Endothelial cell of umbilical vein (primary cell): Measurements from ENCODE around the gene MIX23. TPM values are rescaled to one million over a fixed set of nuclear protein-coding genes. Genes with fewer than 3 reads are reported as not detected.

Experiments used
- BruUV-seq: library from RNA; stranded (reverse); fragments of 400-500 nt; replicated peaks from 2 replicates; lab custom pipeline; 2021; lab: Mats Ljungman, UMichigan
- CTCF ChIA-PET: fragments of 300-600, 350-600 bp; sonication (Branson Sonifier 250); formaldehyde crosslinking; loops from one replicate; lab custom pipeline; 2021; ENCODE audit warnings: antibody characterized with exemption, inconsistent platforms; lab: Charles Lee
- POLR2A ChIA-PET: fragments of 300-600, 350-600 bp; sonication (Branson Sonifier 250); formaldehyde crosslinking; loops from one replicate; lab custom pipeline; 2021; ENCODE audit warnings: antibody characterized with exemption, inconsistent platforms; lab: Charles Lee
- DNase-seq: peaks from one replicate; pipeline ENCODE4 v3.0.0-alpha.2; 2011; ENCODE audit warnings: low read depth, low spot score
- FAIRE-seq: peaks from 2 replicates; lab custom pipeline; 2011; peaks lifted over from hg19 to GRCh38; lab: Jason Lieb, UNC
- H2AFZ ChIP-seq: 2 replicates; pipeline ENCODE4 v1.6.0; 2012; ENCODE audit warnings: low read depth, low read length, control low read depth, inconsistent platforms
- H3K27ac ChIP-seq: 2 replicates; pipeline ENCODE4 v1.5.1; 2011; ENCODE audit warnings: low read depth, mild to moderate bottlenecking, control low read depth, low read length, moderate library complexity; ENCODE audit not compliant: insufficient read depth
- H3K27me3 ChIP-seq, 2 experiments: 2 replicates each; pipeline versions ENCODE4 v1.6.0 to v1.6.1; 2011; ENCODE audit warnings: low read length in 2 of 2, mixed read lengths in 1 of 2; ENCODE audit not compliant: control insufficient read depth in 2 of 2, insufficient read depth in 2 of 2
- H3K36me3 ChIP-seq, 2 experiments: 2 replicates in 1 of 2; 3 replicates in 1 of 2; pipeline ENCODE4 v1.5.1; 2011; ENCODE audit warnings: low read length in 2 of 2, mild to moderate bottlenecking in 1 of 2, moderate library complexity in 1 of 2; ENCODE audit not compliant: control insufficient read depth in 2 of 2, insufficient read depth in 2 of 2; ENCODE audit errors: extremely low read depth in 1 of 2
- H3K4me1 ChIP-seq: 3 replicates; pipeline ENCODE4 v1.5.1; 2011; ENCODE audit warnings: mild to moderate bottlenecking, low read length; ENCODE audit not compliant: control insufficient read depth, insufficient read depth; ENCODE audit errors: extremely low read depth
- H3K4me2 ChIP-seq: 2 replicates; pipeline ENCODE4 v1.6.1; 2011; ENCODE audit warnings: low read length, control low read depth, mixed read lengths; ENCODE audit not compliant: insufficient read depth
- H3K4me3 ChIP-seq, 3 experiments: fragments of 200-600 bp in 1 of 3; sonication (generic), shearing (Covaris generic) in 1 of 3; replicated peaks in 1 of 3; 2 replicates each; pipeline ENCODE4 v1.5.1; 2011 to 2016; ENCODE audit warnings: control low read depth in 3 of 3, low read length in 3 of 3, mild to moderate bottlenecking in 2 of 3, inconsistent platforms in 1 of 3, low read depth in 1 of 3, moderate library complexity in 1 of 3; ENCODE audit not compliant: insufficient read depth in 1 of 3
- H3K79me2 ChIP-seq: 2 replicates; pipeline ENCODE4 v1.6.0; 2012; ENCODE audit warnings: low read length, inconsistent platforms; ENCODE audit not compliant: control insufficient read depth, insufficient read depth
- H3K9ac ChIP-seq: replicated peaks from 2 replicates; pipeline ENCODE3; 2011; ENCODE audit warnings: low read length, control low read depth; ENCODE audit not compliant: insufficient read depth; ENCODE audit errors: extremely low read depth
- H3K9me1 ChIP-seq: replicated peaks from 3 replicates; pipeline ENCODE4 v1.6.0; 2011; ENCODE audit warnings: mild to moderate bottlenecking, low read length; ENCODE audit not compliant: control insufficient read depth, insufficient read depth; ENCODE audit errors: extremely low read depth
- H3K9me3 ChIP-seq: replicated peaks from 2 replicates; pipeline ENCODE4 v1.5.1; 2012; ENCODE audit warnings: low read length, inconsistent platforms; ENCODE audit not compliant: control insufficient read depth, insufficient read depth
- H4K20me1 ChIP-seq: replicated peaks from 2 replicates; pipeline ENCODE3; 2011; ENCODE audit warnings: mild to moderate bottlenecking, low read length; ENCODE audit not compliant: control insufficient read depth, insufficient read depth; ENCODE audit errors: extremely low read depth
- CTCF ChIP-seq, 2 donors: IDR thresholded peaks; 1 replicate in 1 of 2; 2 replicates in 1 of 2; pipeline ENCODE4 v1.5.1; 2011; ENCODE audit warnings: low read length in 2 of 2, mild to moderate bottlenecking in 2 of 2, moderate library complexity in 2 of 2, control low read depth in 1 of 2, inconsistent platforms in 1 of 2, low read depth in 1 of 2; ENCODE audit not compliant: insufficient read depth in 1 of 2; ENCODE audit errors: extremely low read depth in 1 of 2
- EZH2 ChIP-seq: IDR thresholded peaks from 2 replicates; pipeline ENCODE4 v1.6.1; 2012; ENCODE audit warnings: borderline replicate concordance, low read depth, mild to moderate bottlenecking, moderate library complexity, low read length, inconsistent platforms; ENCODE audit not compliant: severe bottlenecking
- FOS ChIP-seq: IDR thresholded peaks from 2 replicates; pipeline ENCODE4 v1.6.1; 2011; ENCODE audit warnings: mild to moderate bottlenecking, low read length, moderate library complexity, borderline replicate concordance; ENCODE audit not compliant: insufficient read depth
- GATA2 ChIP-seq: IDR thresholded peaks from 2 replicates; pipeline ENCODE4 v1.7.0; 2011; ENCODE audit warnings: low read depth, mild to moderate bottlenecking, moderate library complexity, mixed read lengths, low read length; ENCODE audit not compliant: insufficient read length, insufficient read depth
- JUN ChIP-seq: IDR thresholded peaks from 2 replicates; pipeline ENCODE4 v1.6.1; 2011; ENCODE audit warnings: borderline replicate concordance, low read depth; ENCODE audit not compliant: insufficient read length, insufficient read depth
- MAX ChIP-seq: IDR thresholded peaks from 2 replicates; pipeline ENCODE4 v1.6.1; 2011; ENCODE audit not compliant: insufficient read depth, insufficient read length
- MYC ChIP-seq: IDR thresholded peaks from one replicate; pipeline ENCODE4 v1.6.1; 2011; ENCODE audit warnings: mild to moderate bottlenecking, low read depth, low read length
- POLR2A ChIP-seq: IDR thresholded peaks from 2 replicates; pipeline ENCODE4 v1.6.1; 2012; ENCODE audit warnings: low read depth, mild to moderate bottlenecking, control low read depth, low read length
- POLR2AphosphoS5 ChIP-seq: IDR thresholded peaks from 2 replicates; pipeline ENCODE4 v1.6.1; 2012; ENCODE audit warnings: low read depth, mild to moderate bottlenecking, control low read depth, low read length, moderate library complexity; ENCODE audit not compliant: insufficient read depth
- dilution Hi-C: fragments of 300-500 bp; cut with MboI; formaldehyde crosslinking; loops from one replicate; pipeline ENCODE4 v1.15.0; 2019; ENCODE audit warnings: low sequenced_read_pairs; ENCODE audit not compliant: extremely low pct_ligation_motif_present
- intact Hi-C: fragments of 100-400 bp; cut with micrococcal nuclease; formaldehyde crosslinking; loops from one replicate; pipeline ENCODE4 v1.10.0; 2022
- polyA plus RNA-seq, 4 experiments: library from polyadenylated mRNA; depleted of rRNA in 3 of 4; stranded (reverse) in 3 of 4; unstranded in 1 of 4; fragments of >200 nt; gene quantifications; 2 replicates each; pipeline versions ENCODE4 v1.2.1 to v1.2.3, GENCODE V29; 2011 to 2012; ENCODE audit warnings: missing spikeins in 1 of 4
- total RNA-seq: library from RNA; stranded (reverse); gene quantifications from 2 replicates; pipeline ENCODE4 v1.2.3, GENCODE V29; 2021

The MIX23 gene
- total and polyA plus RNA-seq, 2 donors (not counting 3 experiments of a cell fraction or from before 2014, with no cell fraction given): 4.5 to 53.5 TPM

- ChIA-PET CTCF (interaction anchor here (0.9 to 1.1 kb wide), 2 partner anchors 9 to 13 kb away, joined by 3 read pairs; no protein-coding TSS in a partner anchor), POLR2A (no interaction called here)
- Histone ChIP-seq H4K20me1 (no peaks in the 10 kb centered on the region), H3K79me2 (no peaks in the 10 kb centered on the region), H3K9me1 (no peaks in the 10 kb centered on the region), H3K36me3 (no peaks in the 10 kb centered on the region), H3K9me3 (no peaks in the 10 kb centered on the region), H3K27ac (no peak overlapping the region), H2AFZ (no peak overlapping the region), H3K27me3 (peaks cover 0 to 2% of the 10 kb centered on the region in 2 experiments), H3K4me2 (no peak overlapping the region), H3K9ac (no peak overlapping the region), H3K4me1 (no peaks in the 10 kb centered on the region), H3K4me3 (no peak overlapping the region)
- FAIRE-seq (no peak), DNase-seq (no peak)
- dilution Hi-C loops (no loop called here), intact Hi-C loops (no loop called here)
- no TSS peak for BruUV-seq
- TF ChIP-seq POLR2AphosphoS5 (no peak), MAX (no peak), EZH2 (no peak), MYC (no peak), POLR2A (no peak), CTCF (IDR thresholded peaks at IDR 0.05; ENCODE audit: extremely low read depth in 1 of 2, insufficient read depth in 1 of 2, low read depth in 1 of 2, low read length in 2 of 2) (no peak), JUN (no peak), FOS (no peak), GATA2 (no peak)
Measured at GRCh38 chr3:122313281-122313680, 69.8 kb downstream of the MIX23 start.
